HG02610 (cell line): ENCODE data around the gene SLC39A13.

Experiments used
- ATAC-seq: cut with Tn5 transposase; IDR thresholded peaks from one replicate; pipeline ENCODE4 v1.9.1; 2021; ENCODE audit warnings: mild to moderate bottlenecking, moderate library complexity; ENCODE audit not compliant: unreplicated experiment

SLC39A13 gene

DNA sequence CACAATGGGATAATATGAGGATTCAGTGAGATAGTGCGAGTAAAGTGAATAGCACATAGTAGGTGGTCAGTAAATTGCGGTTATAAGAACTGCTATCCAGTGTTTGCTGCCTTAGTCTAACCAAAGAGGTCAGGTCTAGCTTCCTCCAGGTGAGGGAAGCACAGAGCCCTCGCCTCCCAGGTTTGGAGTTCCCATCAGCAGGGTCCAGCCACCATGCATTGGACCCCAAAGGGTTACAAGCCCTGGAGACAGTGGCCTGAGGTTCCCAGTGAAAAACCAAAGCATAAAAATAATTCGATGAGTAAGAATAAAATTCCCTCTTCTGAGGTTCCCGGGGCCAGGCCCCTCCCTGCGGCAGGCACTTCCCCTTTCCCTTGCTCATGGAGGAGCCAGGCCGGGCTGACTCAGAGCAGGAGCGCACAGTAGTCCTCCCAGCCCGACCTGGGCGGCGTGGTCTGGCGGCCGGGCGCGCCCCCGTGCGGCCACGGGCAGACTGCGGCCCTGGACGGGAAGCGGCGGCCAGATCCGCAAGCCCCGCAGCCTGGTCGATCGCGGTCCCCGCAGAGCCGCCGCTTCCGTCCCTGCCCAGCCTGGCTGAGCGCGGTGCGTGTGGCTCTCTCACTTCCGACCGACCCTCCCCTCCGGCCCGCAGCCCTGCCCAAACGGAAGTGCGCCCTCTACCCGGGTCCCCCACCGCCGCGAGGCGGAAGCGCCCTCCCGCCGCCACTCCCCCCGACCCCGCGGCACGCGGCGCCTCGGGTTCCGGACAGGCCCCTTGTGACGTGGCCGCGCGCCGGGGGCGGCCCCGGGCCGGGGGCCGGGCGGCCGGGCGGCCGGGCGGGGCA, at the start of gene SLC39A13:
TSS of gene SLC39A13 (plus strand) at position 845 of the 845 bp plus-strand sequence. CDS start 1,505 bp downstream, outside the sequence.
- peak; percentile 86 for ATAC-seq

DNA sequence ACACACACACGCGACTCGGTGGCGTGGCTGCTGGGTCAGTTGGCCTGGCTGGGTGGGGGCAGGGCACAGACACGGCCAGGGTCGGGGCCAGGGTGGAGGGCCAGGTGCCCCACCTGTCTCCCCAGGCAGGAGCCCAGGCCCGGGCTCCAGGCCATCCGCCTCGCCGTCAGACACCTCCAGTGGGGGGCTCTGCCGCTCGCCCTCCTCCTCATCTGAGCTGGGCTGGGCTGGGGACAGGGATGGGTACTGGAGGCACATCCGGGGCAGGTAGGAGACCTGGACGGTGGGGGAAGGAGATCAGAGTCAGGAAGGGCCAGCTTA, 49.7 kb upstream of the SLC39A13 start:
- no peak for ATAC-seq

DNA sequence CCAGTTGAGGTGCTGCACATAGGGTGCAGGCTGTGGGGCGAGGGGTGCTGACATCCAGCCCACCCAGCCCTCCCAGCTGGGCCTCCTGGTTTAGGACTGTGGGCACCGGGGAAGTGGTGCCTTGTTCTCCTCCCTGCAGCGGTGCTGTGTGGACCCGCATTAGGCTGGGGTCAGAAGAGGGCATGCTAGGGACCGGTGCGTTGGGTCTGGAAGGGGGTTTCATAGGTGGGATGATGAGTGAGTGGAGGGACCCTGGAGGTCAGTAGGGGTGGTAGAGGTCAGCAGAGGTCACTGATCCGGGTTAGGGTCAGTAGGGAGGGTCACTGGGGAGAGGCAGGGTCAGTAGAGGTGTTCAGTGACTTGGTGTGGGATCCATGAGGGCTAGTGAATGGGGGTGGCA, 49.2 kb upstream of the SLC39A13 start:
- ATAC-seq, result no peak

DNA sequence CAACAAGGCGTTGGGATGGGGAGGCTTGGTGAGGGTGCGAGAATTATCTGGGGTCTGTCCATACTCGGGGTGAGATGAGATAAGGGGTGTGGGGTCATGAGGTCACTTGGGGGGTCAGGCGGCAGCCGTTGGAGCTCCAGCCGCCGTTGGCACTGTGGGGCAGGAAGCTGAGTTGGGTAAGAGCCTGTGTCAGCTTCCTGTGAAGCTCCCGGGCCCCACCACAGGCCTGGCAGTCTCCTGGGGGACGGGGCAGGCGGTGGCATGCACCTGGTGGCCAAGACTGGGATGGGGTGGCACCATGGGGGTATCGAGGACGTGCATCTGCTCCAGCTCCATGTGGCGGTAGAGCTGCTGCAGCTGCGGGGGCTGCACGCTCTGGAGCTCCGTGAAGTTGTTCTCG, 48.8 kb upstream of the SLC39A13 start:
- ATAC-seq, result no peak

DNA sequence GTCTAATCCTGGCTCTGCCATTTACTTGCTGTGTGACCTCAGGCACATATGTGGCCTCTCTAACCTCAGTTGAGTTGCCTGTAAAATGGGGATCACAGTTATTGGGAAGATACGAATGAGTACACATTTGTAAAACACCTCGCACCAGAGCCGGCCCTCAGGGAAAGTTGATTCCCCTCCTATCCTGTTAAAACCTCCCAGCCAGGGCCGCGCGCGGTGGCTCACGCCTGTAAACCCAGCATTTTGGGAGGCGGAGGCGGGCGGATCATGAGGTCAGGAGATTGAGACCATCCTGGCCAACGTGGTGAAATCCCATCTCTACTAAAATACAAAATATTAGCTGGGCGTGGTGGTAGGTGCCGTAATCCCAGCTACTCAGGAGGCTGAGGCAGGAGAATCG, 48.0 kb upstream of the SLC39A13 start:
- ATAC-seq, result no peak

DNA sequence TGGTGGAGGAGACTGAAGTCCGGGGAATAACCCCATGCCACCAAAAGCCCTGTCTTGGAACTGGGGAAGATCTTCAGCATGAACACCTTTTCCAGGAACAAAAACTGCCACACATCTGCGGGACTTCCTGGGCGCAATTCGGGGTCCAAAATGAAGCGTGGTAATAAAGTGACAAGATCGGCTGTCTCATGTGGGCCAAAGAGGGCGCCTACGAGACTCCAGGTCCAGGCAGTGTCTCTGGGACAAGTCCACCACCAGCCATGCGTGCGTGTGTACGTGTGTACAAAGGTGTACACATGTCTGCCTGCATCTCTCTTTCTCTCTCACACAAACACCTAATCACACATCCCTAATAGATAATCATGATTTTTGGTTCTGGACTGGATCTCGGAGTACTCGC, 47.0 kb upstream of the SLC39A13 start:
- ATAC-seq, result no peak

DNA sequence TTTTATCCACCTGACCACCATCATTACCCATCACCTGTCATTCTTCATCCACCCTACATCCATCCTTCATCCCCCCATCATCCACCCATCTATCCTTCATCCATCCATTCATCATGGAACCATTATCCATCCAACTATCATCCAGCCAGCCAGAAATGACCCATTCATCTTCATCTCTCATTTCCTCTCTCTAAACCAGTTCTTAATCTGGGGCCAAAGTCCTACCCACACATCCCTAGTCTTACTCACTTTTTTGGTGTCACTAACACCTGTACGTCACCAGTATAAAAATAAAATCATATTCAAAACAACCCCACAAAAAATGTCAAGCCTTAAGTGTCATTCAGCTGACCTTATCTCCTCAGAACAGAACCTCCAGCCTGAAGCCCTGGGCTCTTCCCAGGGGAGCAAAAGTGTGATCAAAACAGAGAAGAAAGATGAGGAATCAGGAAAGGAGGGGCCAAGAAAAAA, 42.3 kb upstream of the SLC39A13 start:
- no peak for ATAC-seq

DNA sequence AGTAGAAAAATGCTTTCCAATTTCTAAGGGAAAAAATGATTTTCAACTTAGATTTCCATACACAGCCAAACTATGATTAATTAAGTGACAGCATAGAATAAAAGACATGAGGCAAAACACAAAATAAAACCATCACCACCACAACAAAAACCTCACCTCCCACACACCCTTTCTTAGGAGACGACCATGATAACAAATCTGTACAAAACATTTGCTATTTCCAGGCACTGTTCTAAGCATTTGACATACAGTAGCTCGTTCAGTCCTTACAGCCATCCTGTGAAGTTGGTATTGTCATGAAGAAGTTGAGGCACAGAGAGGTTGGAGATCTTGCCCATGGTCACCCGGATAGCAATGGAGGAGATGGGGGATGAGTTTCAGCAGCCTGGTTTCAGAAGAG, 38.7 kb upstream of the SLC39A13 start:
- ATAC-seq, result no peak

DNA sequence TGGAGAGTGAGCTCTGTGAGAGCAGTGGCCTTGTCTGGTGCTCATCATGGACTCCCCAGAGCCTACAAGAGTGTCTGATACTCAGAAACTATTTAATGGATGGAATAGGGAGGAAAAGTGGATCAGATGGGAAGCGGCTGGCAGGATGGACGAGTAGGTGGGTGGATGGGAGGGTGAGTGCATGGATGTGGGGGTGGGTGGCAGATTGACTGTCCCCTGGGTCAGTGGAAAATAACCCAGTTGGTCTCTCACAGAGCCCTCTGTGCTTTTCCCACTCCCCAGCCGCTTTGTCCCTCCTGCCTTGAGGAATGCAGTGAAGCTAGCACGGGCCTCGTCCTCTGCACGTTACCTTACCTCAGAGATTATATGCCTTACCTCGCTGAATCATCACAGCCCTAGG, 36.0 kb upstream of the SLC39A13 start:
- ATAC-seq, result no peak

DNA sequence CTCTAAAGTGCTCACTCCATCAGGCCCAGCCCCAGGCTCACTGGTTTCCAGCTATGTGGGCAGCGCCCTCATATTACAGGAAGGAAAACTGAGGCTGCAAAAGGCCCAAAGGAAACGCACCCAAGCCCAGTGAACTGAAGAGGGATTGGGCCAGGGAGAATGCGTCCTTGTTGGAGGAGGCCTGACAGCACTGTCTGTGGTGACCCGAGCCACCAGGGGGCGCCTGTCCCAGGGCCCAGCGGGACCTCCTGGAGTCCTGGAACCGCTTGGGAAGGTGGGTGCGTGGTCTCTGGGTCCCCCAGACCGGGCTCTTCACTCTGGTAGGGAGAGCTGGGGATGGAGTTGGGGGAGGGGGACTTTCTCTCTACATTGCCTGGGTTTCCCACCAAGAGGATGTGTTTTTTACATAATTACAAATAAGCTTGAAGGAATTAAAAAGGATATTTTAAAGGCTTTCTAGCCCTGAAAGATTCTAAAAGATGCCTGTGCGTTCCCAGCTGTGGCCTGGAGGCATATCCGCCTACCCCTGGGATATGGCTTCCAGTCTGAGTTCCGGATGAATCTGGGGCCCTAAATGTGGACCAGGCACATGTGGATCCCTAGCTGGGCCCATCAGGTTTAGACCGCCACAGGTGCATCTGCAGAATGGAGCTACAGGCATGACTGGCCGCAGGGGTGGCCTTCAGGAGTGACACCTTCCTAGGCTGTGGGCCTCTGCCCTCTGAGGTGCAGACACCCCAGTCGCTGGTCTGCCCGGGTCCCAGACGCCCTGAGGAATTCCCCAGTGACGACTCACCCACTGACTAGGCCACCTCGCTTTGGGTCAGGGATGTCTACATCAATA, 34.3 kb upstream of the SLC39A13 start:
- peak; percentile 43 for ATAC-seq

DNA sequence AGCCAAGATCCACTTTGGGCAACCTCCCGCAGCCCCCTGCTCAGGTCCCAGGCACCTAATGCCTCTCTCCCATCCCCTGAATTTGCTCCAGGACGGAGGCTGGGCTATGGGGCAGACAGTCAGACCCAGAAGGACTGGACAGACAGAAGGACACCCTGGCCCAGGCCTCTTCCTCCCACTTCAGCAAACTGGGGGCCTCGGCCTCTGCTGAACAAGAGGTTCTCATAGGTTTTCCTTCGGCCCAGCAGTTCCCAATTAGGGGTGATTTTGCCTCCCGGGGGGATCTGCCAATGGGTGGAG, 33.7 kb upstream of the SLC39A13 start:
- ATAC-seq, result no peak

DNA sequence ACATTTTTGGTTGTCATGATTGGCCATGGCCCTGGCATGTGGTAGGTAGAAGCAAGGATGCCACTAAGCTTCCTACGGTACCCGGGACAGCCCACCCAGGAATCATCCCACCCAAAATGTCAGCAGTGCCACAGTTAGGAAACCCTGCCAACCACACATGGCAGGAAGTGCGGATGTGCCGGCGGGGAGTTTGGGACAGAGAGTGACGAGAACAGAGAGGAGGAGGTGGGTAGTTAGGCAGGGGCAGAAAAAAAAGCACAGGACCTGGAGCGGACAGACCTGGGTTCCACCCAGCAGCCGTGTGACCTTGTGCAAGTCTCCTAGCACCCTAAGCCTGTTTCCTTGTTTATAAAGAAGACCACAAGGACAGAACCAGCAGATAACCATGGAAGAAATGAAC, 33.4 kb upstream of the SLC39A13 start:
- ATAC-seq, result no peak

DNA sequence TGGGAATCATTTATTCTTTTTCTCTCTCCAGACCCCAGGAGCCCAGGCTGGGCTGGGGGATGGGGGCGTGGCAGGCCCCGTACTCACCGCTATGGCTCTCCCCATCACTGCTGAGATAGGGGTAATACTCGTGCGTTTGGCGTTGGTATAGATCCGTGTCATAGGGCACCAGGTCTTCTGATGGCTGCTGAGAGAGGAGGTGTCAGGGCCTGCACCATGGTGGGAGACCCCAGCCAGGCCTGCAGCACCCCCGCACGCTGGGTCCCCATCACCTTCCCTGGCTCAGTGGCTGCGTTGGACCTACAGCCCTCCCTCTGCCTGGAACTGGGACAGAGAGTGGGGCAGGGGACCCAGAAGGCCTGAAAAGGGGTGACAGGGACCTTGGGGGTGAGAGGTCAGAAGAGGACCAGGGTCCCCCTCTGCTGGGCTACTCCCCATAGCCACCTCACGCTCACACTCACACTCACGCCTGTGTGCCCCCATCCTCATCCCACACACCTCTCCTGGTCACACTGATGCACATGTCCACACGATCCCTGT, 32.8 kb upstream of the SLC39A13 start:
- no peak for ATAC-seq

DNA sequence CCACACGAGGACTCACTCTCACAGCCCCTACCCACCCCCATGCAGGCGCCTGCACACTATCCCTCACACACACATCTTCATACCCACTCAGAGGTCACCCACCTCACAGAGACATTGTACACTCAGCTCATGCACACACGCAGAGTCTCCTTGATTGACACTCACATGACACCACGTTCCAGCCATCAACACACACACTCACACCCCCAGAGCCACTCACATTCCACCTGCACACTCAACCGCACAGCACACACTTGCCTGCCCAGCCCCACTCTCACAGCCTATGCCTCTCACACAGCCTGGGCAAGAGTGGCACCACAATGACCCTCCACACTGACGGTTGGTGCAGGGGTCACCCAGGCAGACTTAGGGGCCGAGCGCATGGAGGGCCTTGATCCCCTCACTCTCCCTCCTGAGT, 32.3 kb upstream of the SLC39A13 start:
- no peak for ATAC-seq

DNA sequence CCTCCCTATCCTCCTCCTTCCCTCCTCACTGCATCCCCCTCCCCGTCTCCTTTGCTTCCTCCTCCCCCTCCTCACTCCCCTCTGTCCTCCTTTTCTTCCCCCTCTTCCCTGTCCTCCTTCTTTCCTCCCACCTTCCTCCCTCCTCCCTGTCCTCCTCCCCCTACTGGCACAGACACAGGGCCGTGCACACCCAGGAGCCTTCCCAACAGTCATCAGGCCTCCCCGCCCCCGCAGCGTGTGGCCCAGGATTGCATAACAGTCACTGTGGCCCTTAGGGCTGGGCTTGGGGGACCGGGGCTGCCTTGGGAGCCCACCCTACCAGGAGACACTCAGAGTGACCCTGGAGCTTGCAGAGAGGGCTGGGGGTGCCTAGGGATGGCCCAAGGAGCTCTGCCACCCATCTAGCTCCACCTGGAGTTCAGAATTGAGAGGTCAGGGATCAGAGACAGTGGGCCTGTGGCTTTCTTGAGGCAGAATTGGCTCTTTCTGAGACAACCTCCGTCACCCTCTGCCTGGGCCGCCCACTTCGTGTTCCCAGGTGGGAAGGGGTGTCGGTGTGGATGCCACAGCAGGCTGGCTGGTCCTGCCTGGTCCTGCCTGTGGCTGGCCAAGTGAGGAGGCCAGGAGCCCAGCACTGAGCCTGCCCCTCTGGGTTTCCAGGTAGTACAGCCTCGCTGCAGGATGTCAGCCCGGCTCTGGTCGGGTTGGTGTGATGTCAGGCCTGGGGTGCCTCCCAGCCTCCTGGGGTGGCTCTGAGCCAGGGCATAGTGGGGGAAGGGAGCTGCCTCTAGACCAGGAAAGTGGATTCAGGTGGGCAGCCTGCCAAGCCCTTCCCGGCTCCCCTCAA, 31.6 kb upstream of the SLC39A13 start:
- no peak for ATAC-seq

DNA sequence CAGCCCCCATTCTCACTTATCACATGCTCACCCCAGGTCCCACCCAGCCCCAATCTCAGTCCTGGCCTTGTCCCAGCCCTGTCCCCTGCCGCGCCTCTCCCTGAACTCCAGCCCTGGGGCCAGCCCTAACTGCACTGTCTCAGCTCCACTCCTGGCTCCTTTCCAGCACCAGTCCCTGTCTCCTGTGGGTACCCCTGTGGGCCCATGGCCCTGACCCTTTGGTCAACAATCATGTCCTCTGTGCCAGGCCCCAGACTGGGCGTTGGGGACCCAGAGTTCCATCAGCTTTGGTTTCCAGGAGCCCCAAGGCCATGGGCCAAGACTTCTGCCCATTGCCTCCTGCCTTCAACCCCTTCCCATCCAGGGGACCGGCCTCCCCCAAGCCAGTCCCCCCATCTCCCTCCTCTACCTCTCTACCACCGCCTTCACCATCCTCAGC, 30.8 kb upstream of the SLC39A13 start:
- ATAC-seq, result no peak

DNA sequence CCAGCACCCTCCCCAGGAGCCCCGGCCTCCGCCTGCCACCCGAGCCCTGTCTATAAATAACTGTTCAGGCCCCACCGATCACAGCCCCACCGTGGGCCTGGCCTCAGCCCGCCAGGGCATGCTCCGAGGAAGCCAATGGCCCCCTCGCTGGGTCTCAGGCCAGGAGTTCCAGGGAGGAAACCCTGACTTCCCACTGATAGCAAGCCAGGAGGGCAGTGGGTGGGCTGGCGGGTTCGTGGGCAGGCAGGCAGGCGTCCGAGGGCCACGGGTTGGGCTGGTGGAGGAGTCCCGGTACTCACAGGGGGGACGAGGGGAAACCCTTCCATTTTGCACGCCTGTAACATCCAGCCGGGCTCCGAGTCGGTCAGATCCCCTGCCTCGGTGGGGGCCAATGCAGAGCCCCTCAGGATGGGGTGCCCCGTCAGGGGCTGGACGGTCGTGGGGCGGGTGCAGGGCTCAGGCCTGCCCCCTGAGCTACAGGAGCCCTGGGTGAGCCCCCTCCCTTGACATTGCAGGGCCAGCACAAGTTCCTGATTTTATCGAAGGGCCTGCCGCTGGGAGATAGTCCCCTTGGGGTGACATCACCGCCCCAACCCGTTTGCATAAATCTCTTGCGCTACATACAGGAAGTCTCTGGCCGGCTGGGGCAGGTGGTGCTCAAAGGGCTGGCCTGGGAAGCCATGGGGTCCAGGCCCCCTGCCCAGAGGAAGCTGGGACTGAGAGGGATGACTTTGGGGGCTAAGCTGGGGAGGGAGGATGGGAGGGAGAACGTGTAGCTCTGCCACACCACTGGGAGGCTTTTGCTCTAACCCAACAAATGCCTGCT, 30.2 kb upstream of the SLC39A13 start, which contains the start of gene SPI1:
TSS of gene SPI1 (minus strand) at position 538 of the 826 bp plus-strand sequence. CDS start at position 344, 194 bp downstream.
- ATAC-seq, result peak; percentile 83

DNA sequence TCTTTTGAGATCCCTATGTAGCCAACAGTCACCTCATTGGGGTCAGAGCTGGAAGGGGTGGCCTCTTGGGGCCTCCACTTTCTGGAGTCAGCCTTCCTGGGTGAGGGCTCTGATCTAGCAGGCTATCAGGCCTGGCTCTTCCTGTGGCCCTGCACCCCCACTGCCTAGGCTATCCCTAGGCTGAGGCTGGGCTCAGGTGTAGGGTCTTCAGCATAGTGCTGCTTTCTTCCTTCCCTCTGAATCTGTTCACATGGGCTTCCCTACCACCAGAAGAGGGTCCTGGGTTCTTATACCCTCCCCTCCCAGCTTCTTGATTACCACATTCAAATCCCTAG, 29.6 kb upstream of the SLC39A13 start:
- peak; percentile 2 for ATAC-seq

DNA sequence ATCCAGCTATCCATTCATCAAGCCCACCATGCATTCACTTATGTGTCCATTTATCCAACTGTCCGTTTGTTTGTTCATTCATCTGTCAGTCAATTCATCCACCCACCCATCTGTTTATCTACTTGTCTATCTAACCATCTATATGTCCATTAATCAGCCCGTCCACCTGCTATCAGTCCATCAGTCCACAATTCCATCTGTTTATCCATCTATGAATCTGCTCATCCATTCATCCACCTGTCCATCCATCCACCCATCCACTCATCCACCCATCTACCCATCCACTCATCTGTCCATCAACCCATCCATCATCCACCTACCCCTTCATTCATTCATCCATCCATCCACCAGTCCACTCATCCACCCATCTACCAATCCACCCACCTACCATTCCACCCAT, 29.1 kb upstream of the SLC39A13 start:
- no peak for ATAC-seq

DNA sequence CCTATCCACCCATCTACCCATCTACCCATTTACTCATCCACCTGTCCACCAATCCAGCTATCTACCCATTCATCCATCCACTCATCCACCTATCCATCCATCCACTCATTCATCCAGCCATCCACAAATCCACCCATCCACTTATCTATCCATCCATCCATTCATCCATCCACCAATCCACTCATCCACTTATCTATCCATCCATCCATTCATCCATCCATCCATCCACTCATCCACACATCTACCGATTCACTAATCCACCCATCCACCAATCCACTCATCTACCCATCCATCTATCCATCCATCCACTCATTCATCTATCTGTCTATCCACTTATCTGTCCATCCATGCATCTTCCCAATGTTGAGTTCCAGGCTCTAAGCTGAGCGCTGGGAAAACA, 28.3 kb upstream of the SLC39A13 start:
- ATAC-seq, result no peak
